DOHH2 (cell line): ENCODE results near the gene BPI.

ENCODE experiments used
- H3F3A ChIP-seq: fragments of 200-600 bp; sonication (generic), shearing (Covaris generic); 2 replicates; pipeline ENCODE4 v1.6.0; 2016; ENCODE audit warnings: antibody characterized with exemption, mild to moderate bottlenecking; ENCODE audit not compliant: control insufficient read depth, insufficient read depth
- H3K27ac ChIP-seq: fragments of 200-600 bp; sonication (generic); 2 replicates; pipeline ENCODE4 v1.5.1; 2014; ENCODE audit warnings: low read depth, mild to moderate bottlenecking, low read length, moderate library complexity
- H3K27me3 ChIP-seq: fragments of 200-600 bp; sonication (generic); 2 replicates; pipeline ENCODE4 v1.6.1; 2014; ENCODE audit warnings: mild to moderate bottlenecking, low read length, mixed read lengths; ENCODE audit not compliant: control insufficient read depth
- H3K36me3 ChIP-seq: fragments of 200-600 bp; sonication (generic); 2 replicates; pipeline ENCODE4 v1.6.1; 2014; ENCODE audit warnings: mild to moderate bottlenecking, low read length, moderate library complexity, mixed read lengths; ENCODE audit not compliant: control insufficient read depth
- H3K4me1 ChIP-seq: fragments of 200-600 bp; sonication (generic); 2 replicates; pipeline ENCODE4 v1.6.1; 2014; ENCODE audit warnings: mild to moderate bottlenecking, low read length, mixed read lengths; ENCODE audit not compliant: control insufficient read depth
- H3K4me2 ChIP-seq: fragments of 200-600 bp; sonication (generic); 2 replicates; pipeline ENCODE4 v1.6.0; 2014; ENCODE audit warnings: mild to moderate bottlenecking, low read length, moderate library complexity
- H3K4me3 ChIP-seq: fragments of 200-600 bp; sonication (generic); 2 replicates; pipeline ENCODE4 v1.5.1; 2014; ENCODE audit warnings: mild to moderate bottlenecking, low read length, mixed read lengths
- H3K79me2 ChIP-seq: fragments of 200-600 bp; sonication (generic); 2 replicates; pipeline ENCODE4 v1.6.1; 2014; ENCODE audit warnings: mild to moderate bottlenecking, low read length, mixed read lengths; ENCODE audit not compliant: control insufficient read depth
- H3K9me2 ChIP-seq: fragments of 200-600 bp; sonication (generic); replicated peaks from 2 replicates; pipeline ENCODE4 v1.6.1; 2014; ENCODE audit warnings: mild to moderate bottlenecking, low read length, mixed read lengths; ENCODE audit not compliant: control insufficient read depth
- H3K9me3 ChIP-seq: fragments of 200-600 bp; sonication (generic); 2 replicates; pipeline ENCODE4 v1.6.1; 2014; ENCODE audit warnings: antibody characterized with exemption, low read length, mixed read lengths; ENCODE audit not compliant: control insufficient read depth, insufficient read depth
- H4K20me1 ChIP-seq: fragments of 200-600 bp; sonication (generic); 2 replicates; pipeline ENCODE4 v1.6.0; 2014; ENCODE audit warnings: low read depth, mild to moderate bottlenecking, antibody characterized with exemption, low read length, moderate library complexity; ENCODE audit not compliant: control insufficient read depth, insufficient read depth
- CTCF ChIP-seq: fragments of 200-600 bp; sonication (generic); IDR thresholded peaks from one replicate; pipeline ENCODE4 v1.5.1; 2014; ENCODE audit warnings: antibody characterized with exemption, mild to moderate bottlenecking, low read depth, low read length; ENCODE audit not compliant: poor library complexity, severe bottlenecking
- EZH2phosphoT487 ChIP-seq: fragments of 200-600 bp; sonication (generic); IDR thresholded peaks from 2 replicates; pipeline ENCODE4 v1.6.1; 2017; ENCODE audit warnings: borderline replicate concordance, mild to moderate bottlenecking, antibody characterized with exemption, low read length, moderate library complexity, mixed read lengths

Gene BPI

GRCh38 chr20:38260378-38261053 is 43.4 kb upstream of the BPI start, which contains the start of gene KIAA1755:
Gene KIAA1755, minus strand, starts transcription at chr20:38260735. Its CDS starts 235 bp downstream, at chr20:38260500.
- Histone ChIP-seq H3K79me2 (no peaks in the 10 kb centered on the region), H4K20me1 (no peaks in the 10 kb centered on the region), H3K27me3 (no peaks in the 10 kb centered on the region), H3K9me2 (no peaks in the 10 kb centered on the region), H3K36me3 (no peaks in the 10 kb centered on the region), H3F3A (no peaks in the 10 kb centered on the region), H3K4me2 (no peak within 1 kb of the TSS), H3K4me3 (no peak within 1 kb of the TSS), H3K9me3 (no peaks in the 10 kb centered on the region), H3K27ac (no peak within 1 kb of the TSS), H3K4me1 (no peaks in the 10 kb centered on the region)
- no peak for TF ChIP-seq EZH2phosphoT487

DNA sequence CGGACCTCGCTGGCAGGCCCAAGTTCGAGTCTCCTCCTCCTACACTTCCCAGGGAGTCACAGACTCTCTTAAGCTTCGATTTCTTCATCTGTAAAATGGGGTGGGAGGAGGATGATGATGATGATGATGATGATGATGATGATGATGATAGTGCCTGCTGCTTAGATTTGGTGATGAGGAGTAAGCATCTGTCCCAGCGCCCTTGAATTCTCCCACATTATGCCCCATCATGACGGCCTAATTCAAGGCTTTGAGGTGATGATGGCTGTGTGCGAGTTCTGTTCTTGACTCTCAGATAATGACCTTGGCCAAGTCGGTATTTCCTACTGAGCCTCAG is 42.9 kb upstream of the BPI start:
- Histone ChIP-seq H3K79me2 (no peaks in the 10 kb centered on the region), H3K4me2 (no peak overlapping the region), H3F3A (no peaks in the 10 kb centered on the region), H3K36me3 (no peaks in the 10 kb centered on the region), H3K27me3 (no peaks in the 10 kb centered on the region), H3K9me3 (no peaks in the 10 kb centered on the region), H4K20me1 (no peaks in the 10 kb centered on the region), H3K27ac (no peak overlapping the region), H3K9me2 (no peaks in the 10 kb centered on the region), H3K4me1 (no peaks in the 10 kb centered on the region), H3K4me3 (no peak overlapping the region)
- TF ChIP-seq EZH2phosphoT487, result no peak
- no peak for TF ChIP-seq CTCF

DNA sequence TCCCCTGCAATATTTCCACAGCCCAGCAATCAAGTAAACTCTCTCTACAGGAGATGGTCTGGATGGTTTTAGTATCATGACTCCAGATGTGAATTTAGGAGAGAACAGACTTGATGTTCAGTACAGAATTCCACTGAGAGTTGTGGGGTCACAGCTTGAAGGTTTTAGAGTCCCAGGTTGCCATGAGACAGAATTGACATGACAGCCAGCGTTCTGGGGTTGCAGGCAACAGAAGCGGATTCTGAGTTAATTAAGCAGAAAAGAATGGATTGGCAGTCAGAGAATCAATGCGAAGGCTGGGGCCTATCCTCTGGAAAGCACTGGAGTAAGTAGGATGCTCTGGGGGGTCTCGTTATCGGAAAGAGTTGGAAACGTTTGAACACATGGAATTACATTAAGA is 41.0 kb upstream of the BPI start:
- Histone ChIP-seq H3K27me3 (no peaks in the 10 kb centered on the region), H3K79me2 (no peaks in the 10 kb centered on the region), H4K20me1 (no peaks in the 10 kb centered on the region), H3K36me3 (no peaks in the 10 kb centered on the region), H3K4me1 (no peaks in the 10 kb centered on the region), H3K9me2 (no peaks in the 10 kb centered on the region), H3F3A (no peaks in the 10 kb centered on the region), H3K27ac (no peak overlapping the region), H3K4me2 (no peak overlapping the region), H3K4me3 (no peak overlapping the region), H3K9me3 (no peaks in the 10 kb centered on the region)
- TF ChIP-seq CTCF (no peak), EZH2phosphoT487 (no peak)

DNA sequence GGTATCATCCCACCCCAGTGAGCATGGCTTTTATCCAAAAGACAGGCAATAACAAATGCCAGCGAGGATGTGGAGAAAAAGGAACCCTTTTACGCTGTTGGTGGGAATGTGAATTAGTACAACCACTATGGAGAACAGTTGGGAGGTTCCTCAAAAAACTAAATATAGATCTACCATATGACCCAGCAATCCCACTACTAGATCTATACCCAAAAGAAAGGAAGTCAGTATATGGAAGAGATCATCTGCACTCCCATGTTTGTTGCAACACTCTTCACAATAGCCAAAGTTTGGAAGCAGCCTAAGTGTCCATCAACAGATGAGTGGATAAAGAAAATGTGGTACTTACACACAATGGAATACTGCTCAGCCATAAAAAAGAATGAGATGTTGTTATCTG is 37.5 kb upstream of the BPI start:
- no peaks in the 10 kb centered on the region for H3K36me3 ChIP-seq
- H3K79me2 ChIP-seq, result no peaks in the 10 kb centered on the region
- no peak overlapping the region for H3K4me3 ChIP-seq
- H4K20me1 ChIP-seq, result no peaks in the 10 kb centered on the region
- no peak overlapping the region for H3K4me2 ChIP-seq
- no peaks in the 10 kb centered on the region for H3K9me2 ChIP-seq
- H3K27ac ChIP-seq, result no peak overlapping the region
- no peaks in the 10 kb centered on the region for H3K27me3 ChIP-seq
- no peak for TF ChIP-seq EZH2phosphoT487
- TF ChIP-seq CTCF, result no peak
- H3F3A ChIP-seq, result no peaks in the 10 kb centered on the region
- no peaks in the 10 kb centered on the region for H3K4me1 ChIP-seq
- no peaks in the 10 kb centered on the region for H3K9me3 ChIP-seq
